ENCODE measurements around the gene EEFSEC. TPM values are rescaled to one million over a fixed set of nuclear protein-coding genes. Genes with fewer than 3 reads are reported as not detected.

The EEFSEC gene
- total and polyA plus RNA-seq, 2 of the 4 experiments (the other 2 are of a cell fraction), result 4.5 to 9.3 TPM

DNA sequence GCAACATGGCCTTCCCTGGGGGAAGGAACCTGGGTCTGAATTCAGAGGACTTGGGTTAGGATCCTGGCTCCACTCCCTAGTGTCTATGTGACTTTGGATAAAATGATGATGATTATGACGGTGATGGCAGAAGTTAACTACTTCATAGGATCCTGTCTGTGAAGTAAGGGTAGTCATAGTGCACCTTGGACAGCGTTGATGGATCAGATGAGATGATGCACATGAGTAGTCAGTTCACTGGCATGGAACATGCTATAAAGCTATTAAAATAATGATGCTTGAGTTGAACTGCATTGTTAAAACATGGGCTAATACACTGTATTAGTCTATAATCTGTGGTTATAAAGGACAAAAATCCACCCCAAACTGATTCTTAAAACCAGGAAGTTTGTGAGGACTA lies 62.0 kb downstream of the EEFSEC start:
- no peak overlapping the region for H3K23ac ChIP-seq (ENCODE audit: low read depth, low read length)
- H2BK5ac ChIP-seq (ENCODE audit: low read depth, low read length, poor library complexity, severe bottlenecking), result no peak overlapping the region
- TF ChIP-seq MAZ (IDR thresholded peaks at IDR 0.05; ENCODE audit: borderline replicate concordance, low read depth, low read length) (no peak), CEBPB (IDR thresholded peaks at IDR 0.05; ENCODE audit: low read depth, low read length) (no peak), SMC3 (IDR thresholded peaks at IDR 0.05; ENCODE audit: low read depth, low read length) (no peak), FOS (IDR thresholded peaks at IDR 0.05; ENCODE audit: low read depth, low read length) (no peak), RAD21 (IDR thresholded peaks at IDR 0.05; ENCODE audit: low read length) (no peak), POLR2A (IDR thresholded peaks at IDR 0.05; ENCODE audit: low read depth, low read length) (no peak), CHD1 (IDR thresholded peaks at IDR 0.05; ENCODE audit: low read depth, low read length) (no peak), NFE2L2 (IDR thresholded peaks at IDR 0.05; ENCODE audit: low read depth, low read length) (no peak), RCOR1 (IDR thresholded peaks at IDR 0.05; ENCODE audit: insufficient replicate concordance, low read length) (no peak), MAFK (IDR thresholded peaks at IDR 0.05; ENCODE audit: low read depth, low read length) (no peak)
- TF ChIP-seq, protein P1, sequence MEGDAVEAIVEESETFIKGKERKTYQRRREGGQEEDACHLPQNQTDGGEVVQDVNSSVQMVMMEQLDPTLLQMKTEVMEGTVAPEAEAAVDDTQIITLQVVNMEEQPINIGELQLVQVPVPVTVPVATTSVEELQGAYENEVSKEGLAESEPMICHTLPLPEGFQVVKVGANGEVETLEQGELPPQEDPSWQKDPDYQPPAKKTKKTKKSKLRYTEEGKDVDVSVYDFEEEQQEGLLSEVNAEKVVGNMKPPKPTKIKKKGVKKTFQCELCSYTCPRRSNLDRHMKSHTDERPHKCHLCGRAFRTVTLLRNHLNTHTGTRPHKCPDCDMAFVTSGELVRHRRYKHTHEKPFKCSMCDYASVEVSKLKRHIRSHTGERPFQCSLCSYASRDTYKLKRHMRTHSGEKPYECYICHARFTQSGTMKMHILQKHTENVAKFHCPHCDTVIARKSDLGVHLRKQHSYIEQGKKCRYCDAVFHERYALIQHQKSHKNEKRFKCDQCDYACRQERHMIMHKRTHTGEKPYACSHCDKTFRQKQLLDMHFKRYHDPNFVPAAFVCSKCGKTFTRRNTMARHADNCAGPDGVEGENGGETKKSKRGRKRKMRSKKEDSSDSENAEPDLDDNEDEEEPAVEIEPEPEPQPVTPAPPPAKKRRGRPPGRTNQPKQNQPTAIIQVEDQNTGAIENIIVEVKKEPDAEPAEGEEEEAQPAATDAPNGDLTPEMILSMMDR (conservative IDR thresholded peaks at IDR 0.05; ENCODE audit: low read depth, low read length), result no peak
- TF ChIP-seq, protein P2, sequence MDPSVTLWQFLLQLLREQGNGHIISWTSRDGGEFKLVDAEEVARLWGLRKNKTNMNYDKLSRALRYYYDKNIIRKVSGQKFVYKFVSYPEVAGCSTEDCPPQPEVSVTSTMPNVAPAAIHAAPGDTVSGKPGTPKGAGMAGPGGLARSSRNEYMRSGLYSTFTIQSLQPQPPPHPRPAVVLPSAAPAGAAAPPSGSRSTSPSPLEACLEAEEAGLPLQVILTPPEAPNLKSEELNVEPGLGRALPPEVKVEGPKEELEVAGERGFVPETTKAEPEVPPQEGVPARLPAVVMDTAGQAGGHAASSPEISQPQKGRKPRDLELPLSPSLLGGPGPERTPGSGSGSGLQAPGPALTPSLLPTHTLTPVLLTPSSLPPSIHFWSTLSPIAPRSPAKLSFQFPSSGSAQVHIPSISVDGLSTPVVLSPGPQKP (IDR thresholded peaks at IDR 0.05; ENCODE audit: borderline replicate concordance, low read depth, low read length), result no peak
- TF ChIP-seq, protein P3, sequence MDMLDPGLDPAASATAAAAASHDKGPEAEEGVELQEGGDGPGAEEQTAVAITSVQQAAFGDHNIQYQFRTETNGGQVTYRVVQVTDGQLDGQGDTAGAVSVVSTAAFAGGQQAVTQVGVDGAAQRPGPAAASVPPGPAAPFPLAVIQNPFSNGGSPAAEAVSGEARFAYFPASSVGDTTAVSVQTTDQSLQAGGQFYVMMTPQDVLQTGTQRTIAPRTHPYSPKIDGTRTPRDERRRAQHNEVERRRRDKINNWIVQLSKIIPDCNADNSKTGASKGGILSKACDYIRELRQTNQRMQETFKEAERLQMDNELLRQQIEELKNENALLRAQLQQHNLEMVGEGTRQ (IDR thresholded peaks at IDR 0.05; ENCODE audit: low read depth, low read length), result no peak
- CTCF ChIA-PET, result no interaction called here
- no peak for ATAC-seq (ENCODE audit: low read depth)
- H3K4me1 ChIP-seq (ENCODE audit: control insufficient read depth, insufficient read depth, low read length), result peaks cover 24% of the 10 kb centered on the region
- H3K14ac ChIP-seq (replicated peaks; ENCODE audit: low read depth, low read length), result no peak overlapping the region
- no peak overlapping the region for H2AFZ ChIP-seq (replicated peaks; ENCODE audit: low read length, poor library complexity)
- H4K91ac ChIP-seq (ENCODE audit: insufficient read depth, low read depth, low read length), result no peak overlapping the region
- no peak overlapping the region for H2AK5ac ChIP-seq (ENCODE audit: low read depth, low read length)
- H3K9ac ChIP-seq (ENCODE audit: low read depth, low read length), result no peak overlapping the region
- dilution Hi-C loops (cut with HindIII; ENCODE audit: low sequenced_read_pairs, unreplicated experiment), result no loop called here
- H2BK15ac ChIP-seq (ENCODE audit: low read depth, low read length), result no peak overlapping the region
- BruUV-seq (replicated peaks), result no TSS peak
- POLR2A ChIA-PET (ENCODE audit: unreplicated experiment), result no interaction called here
- in situ Hi-C loops (cut with MboI; ENCODE audit: low sequenced_read_pairs), result no loop called here
- H3K27me3 ChIP-seq (ENCODE audit: control insufficient read depth, insufficient read depth, low read length), result no peaks in the 10 kb centered on the region
- no peak overlapping the region for H4K5ac ChIP-seq (ENCODE audit: low read depth, low read length)
- H2BK120ac ChIP-seq (ENCODE audit: low read depth, low read length), result no peak overlapping the region
- no peak overlapping the region for H4K8ac ChIP-seq (ENCODE audit: low read depth in 2 of 2, low read length in 2 of 2)
- no peak overlapping the region for H3K4me3 ChIP-seq (ENCODE audit: insufficient read depth, low read depth, low read length)
- no peak overlapping the region for H2BK20ac ChIP-seq (ENCODE audit: low read depth, low read length)
- DNase-seq, result no peak
- no peaks in the 10 kb centered on the region for H3K9me3 ChIP-seq (ENCODE audit: control insufficient read depth, insufficient read depth, low read length)
- H3K4ac ChIP-seq (ENCODE audit: low read depth, low read length), result no peak overlapping the region
- peaks cover 9 to 29% of the 10 kb centered on the region in 2 experiments for H3K79me1 ChIP-seq (ENCODE audit: low read depth in 1 of 2, low read length in 2 of 2)
- no peak overlapping the region for H3K56ac ChIP-seq (ENCODE audit: extremely low read depth, insufficient read depth, low read length)
- no peak overlapping the region for H3K4me2 ChIP-seq (ENCODE audit: low read depth, low read length)
- no peak overlapping the region for H3K18ac ChIP-seq (ENCODE audit: low read depth, low read length)
- intact Hi-C loops (cut with micrococcal nuclease), result no loop called here
- no peak overlapping the region for H2AK9ac ChIP-seq (replicated peaks; ENCODE audit: low read depth, low read length, poor library complexity)
- no peaks in the 10 kb centered on the region for H3K36me3 ChIP-seq (ENCODE audit: control insufficient read depth, insufficient read depth, low read length)
- WGBS, 2 experiments (ENCODE audit: extremely low coverage in 2 of 2, insufficient read length in 1 of 2), result no CpG with 5 or more reads among the region's 2 CpGs
- H3K27ac ChIP-seq (ENCODE audit: insufficient read depth, low read length), result no peak overlapping the region
- H4K20me1 ChIP-seq (ENCODE audit: insufficient read depth, low read length), result peaks cover 12% of the 10 kb centered on the region; the same call in 1 of the 2 replicates
- peaks cover 30% of the 10 kb centered on the region for H3K9me1 ChIP-seq (ENCODE audit: insufficient read depth, low read length)
